Measurements from ENCODE around the gene SGSM1.

GRCh38 chr22:24873226-24873625 is 67.2 kb downstream of the SGSM1 start:
- TF ChIP-seq POLR2A (IDR thresholded peaks at IDR 0.05), result no peak
- no peak for TF ChIP-seq EP300 (IDR thresholded peaks at IDR 0.05)

All from suprapubic skin (tissue), 2 donors.